Epithelial cell of prostate (primary cell): ENCODE measurements around the gene FABP6.

Source experiments
- DNase-seq: peaks from one replicate; pipeline ENCODE4 v3.0.0-alpha.2; 2011; ENCODE audit warnings: low read depth, low spot score
- H3K27ac ChIP-seq: fragments of 450-650 bp; 2 replicates; pipeline ENCODE4 v1.5.1; 2017; ENCODE audit warnings: mild to moderate bottlenecking

Gene FABP6

DNA sequence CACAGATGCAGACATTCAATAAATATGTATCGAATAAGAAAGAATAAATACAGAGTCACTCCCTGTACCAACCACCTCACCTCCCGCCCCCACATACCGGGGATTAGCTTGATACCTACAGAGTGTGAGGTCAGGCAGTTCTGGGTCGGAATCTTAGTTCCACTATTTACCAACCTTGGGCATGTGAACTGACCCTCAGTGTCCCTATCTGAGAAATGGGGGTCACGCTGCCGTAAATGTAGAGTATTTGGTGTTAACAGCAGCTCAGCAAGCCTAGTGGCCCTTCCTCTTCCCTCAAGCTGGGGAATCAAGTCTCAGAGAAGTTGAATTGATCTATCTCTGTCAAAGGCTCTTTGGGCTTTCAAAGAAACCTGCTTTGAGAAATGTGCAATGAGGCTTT, 57.6 kb downstream of the FABP6 start:
- DNase-seq: no peak
- H3K27ac ChIP-seq: no peak overlapping the region

DNA sequence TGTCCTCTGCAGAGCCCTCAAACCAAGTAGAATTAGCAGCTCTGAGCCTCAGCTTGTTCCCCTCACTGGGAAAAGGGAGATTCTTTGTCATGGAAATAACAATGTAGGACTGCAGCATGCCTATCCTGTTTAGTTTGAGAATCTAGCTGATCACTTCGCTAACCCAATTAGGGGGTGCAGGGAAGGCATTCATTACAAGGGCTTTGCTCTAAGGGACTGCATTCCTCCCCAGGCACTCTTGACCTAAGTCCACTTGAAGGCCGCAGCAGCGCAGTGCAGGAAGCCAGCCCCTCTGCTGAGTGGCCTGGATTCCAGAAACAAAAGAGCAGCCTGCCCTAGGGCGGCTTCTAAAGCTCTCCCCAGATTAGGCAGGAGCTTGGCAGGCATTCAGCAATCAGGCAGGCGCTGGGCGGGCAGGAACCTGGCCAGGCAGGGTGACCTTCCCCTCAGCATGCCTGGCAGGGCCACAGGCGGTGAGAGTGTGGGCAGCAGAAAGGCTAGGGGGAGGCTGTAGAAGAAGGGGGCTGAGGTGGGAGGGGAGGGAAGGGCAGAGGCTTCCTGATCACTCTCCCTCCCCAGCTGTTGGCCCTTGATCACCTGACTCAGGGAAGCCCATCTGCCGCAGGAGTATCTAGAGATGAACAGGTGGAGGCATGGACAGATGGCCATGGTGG, 58.2 kb downstream of the FABP6 start:
- no peak for DNase-seq
- no peak overlapping the region for H3K27ac ChIP-seq
